ENCODE data around the gene CTIF. TPM values are rescaled to one million over a fixed set of nuclear protein-coding genes. Genes with fewer than 3 reads are reported as not detected.

Gene CTIF
- total RNA-seq, 1 donor, result 65.9 TPM

DNA sequence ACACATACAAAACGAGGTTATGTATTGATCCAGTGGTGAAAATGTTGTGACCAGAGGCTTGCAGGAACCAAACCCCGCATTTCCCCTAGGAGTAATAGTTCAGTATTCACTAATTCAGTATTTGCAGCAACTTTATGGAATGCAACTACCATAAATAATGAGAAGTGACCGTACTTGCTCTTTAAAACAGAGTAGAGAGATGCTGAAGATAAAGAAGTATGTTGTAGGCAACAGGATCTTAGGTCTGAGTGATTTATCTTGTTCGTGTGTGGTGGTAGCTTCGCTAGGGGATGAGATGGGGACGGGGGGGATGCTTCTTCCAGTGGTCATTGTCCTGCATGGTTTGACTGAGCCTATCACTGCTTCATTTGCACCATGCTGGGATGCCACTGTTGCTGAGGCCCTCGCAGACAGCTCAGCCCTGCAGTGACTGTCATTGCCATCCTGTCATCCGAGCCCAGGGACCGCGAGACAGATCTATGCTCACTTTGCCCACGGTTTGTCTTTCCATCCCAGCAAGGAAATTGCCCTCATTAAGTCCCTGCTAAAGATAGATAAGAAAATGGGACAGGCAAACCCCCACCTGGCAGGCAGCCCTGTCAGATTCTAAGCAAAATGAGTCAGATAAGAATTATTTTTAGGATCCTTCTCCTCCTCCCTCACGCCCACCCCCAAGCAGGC, 181.3 kb downstream of the CTIF start:
- Histone ChIP-seq H3K27ac (ENCODE audit: low read depth, low read length) (peak overlapping the region; percentile 57), H3K4me2 (ENCODE audit: insufficient read depth, low read length) (peak overlapping the region; percentile 18)

DNA sequence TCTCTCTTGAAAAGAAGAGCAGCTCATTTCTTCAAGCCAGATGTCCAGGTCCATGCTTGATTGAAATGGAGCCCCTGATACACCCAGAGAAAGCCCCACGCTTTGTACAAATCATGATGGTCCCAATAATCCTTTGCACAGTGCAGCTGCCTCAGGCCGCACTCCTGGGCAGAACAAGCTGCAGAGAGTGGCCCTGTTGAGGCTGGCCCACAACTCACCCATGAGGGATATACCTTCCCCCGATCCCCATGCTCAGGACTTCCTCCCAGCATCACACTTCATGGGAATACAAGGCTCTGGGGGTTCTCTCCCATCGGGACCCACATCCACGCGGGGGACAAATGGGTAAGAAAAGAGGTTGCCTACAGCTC, 181.8 kb downstream of the CTIF start:
- Histone ChIP-seq H4K20me1 (ENCODE audit: insufficient read depth, low read length) (no peaks in the 10 kb centered on the region), H3K36me3 (ENCODE audit: insufficient read depth, low read length) (peaks cover 17% of the 10 kb centered on the region), H3K27ac (ENCODE audit: low read depth, low read length) (peak overlapping the region; percentile 55), H3K4me1 (ENCODE audit: insufficient read depth, low read length) (peaks cover 35% of the 10 kb centered on the region), H2AFZ (ENCODE audit: low read length) (no peak overlapping the region), H3K4me3 (ENCODE audit: insufficient read depth, low read length) (no peak overlapping the region), H3K79me2 (ENCODE audit: insufficient read depth, low read length) (peaks cover 7% of the 10 kb centered on the region), H3K27me3 (ENCODE audit: insufficient read depth, low read length) (no peaks in the 10 kb centered on the region), H3K9me3 (ENCODE audit: low read depth, low read length) (peaks cover 2% of the 10 kb centered on the region), H3K4me2 (ENCODE audit: insufficient read depth, low read length) (peak overlapping the region; percentile 18)
- no peak for DNase-seq (ENCODE audit: insufficient read length, low spot score, missing footprints)
- TF ChIP-seq, protein P1, sequence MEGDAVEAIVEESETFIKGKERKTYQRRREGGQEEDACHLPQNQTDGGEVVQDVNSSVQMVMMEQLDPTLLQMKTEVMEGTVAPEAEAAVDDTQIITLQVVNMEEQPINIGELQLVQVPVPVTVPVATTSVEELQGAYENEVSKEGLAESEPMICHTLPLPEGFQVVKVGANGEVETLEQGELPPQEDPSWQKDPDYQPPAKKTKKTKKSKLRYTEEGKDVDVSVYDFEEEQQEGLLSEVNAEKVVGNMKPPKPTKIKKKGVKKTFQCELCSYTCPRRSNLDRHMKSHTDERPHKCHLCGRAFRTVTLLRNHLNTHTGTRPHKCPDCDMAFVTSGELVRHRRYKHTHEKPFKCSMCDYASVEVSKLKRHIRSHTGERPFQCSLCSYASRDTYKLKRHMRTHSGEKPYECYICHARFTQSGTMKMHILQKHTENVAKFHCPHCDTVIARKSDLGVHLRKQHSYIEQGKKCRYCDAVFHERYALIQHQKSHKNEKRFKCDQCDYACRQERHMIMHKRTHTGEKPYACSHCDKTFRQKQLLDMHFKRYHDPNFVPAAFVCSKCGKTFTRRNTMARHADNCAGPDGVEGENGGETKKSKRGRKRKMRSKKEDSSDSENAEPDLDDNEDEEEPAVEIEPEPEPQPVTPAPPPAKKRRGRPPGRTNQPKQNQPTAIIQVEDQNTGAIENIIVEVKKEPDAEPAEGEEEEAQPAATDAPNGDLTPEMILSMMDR (IDR thresholded peaks at IDR 0.05; ENCODE audit: extremely low read depth, low read depth, low read length), result no peak

More for the DNA sequence above, 181.3 kb downstream of the CTIF start:
- Histone ChIP-seq H3K9me3 (ENCODE audit: low read depth, low read length) (peaks cover 2% of the 10 kb centered on the region), H3K27me3 (ENCODE audit: insufficient read depth, low read length) (no peaks in the 10 kb centered on the region), H3K4me1 (ENCODE audit: insufficient read depth, low read length) (peaks cover 35% of the 10 kb centered on the region), H4K20me1 (ENCODE audit: insufficient read depth, low read length) (no peaks in the 10 kb centered on the region), H3K36me3 (ENCODE audit: insufficient read depth, low read length) (peaks cover 17% of the 10 kb centered on the region), H2AFZ (ENCODE audit: low read length) (no peak overlapping the region), H3K79me2 (ENCODE audit: insufficient read depth, low read length) (peaks cover 7% of the 10 kb centered on the region), H3K4me3 (ENCODE audit: insufficient read depth, low read length) (no peak overlapping the region)
- TF ChIP-seq, protein P1 (IDR thresholded peaks at IDR 0.05; ENCODE audit: extremely low read depth, low read depth, low read length), result no peak
- DNase-seq (ENCODE audit: insufficient read length, low spot score, missing footprints), result peak; percentile 92

DNA sequence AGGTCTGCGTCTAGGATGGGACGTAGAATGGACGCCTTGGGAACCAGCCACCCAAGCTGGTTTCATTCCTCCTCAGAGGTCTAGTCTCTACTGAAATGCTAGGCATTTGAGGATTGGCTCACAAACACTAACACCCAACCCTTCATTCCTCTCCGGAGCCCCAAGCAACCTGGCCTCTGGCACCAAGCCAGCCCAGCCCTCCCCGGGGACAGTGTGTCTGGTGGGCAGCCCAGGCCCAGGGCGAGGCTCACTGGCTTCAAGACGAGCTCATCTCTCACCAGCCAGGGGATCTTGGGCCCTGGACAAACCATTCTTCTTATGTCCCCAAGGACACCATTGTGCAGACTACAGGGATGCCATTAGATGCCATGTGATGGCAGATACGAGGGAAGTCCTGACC, 182.5 kb downstream of the CTIF start:
- peaks cover 17% of the 10 kb centered on the region for H3K36me3 ChIP-seq (ENCODE audit: insufficient read depth, low read length)
- H3K27ac ChIP-seq (ENCODE audit: low read depth, low read length), result peak overlapping the region; percentile 55

DNA sequence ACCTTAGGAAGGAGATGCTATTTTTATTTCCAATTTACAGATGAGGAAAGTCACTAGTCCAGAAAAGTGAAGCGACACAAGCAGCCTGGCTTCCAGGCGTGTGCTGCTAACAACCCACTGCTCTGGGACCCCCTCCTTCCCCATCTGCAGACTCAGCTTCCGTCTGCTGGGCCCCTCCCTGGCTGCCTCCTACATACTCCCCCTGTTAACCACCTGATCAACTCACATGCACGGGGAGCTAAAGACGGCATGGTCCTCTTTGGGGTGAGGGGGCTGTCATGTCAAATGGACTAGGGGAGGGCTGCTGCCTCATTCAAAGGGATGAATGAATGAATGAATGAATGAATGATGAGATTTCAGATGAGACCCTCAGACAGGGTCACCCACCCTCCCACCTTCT, 184.2 kb downstream of the CTIF start:
- Histone ChIP-seq H3K27me3 (ENCODE audit: insufficient read depth, low read length) (no peaks in the 10 kb centered on the region), H3K4me1 (ENCODE audit: insufficient read depth, low read length) (peaks cover 43% of the 10 kb centered on the region), H3K4me2 (ENCODE audit: insufficient read depth, low read length) (no peak overlapping the region), H3K9me3 (ENCODE audit: low read depth, low read length) (peaks cover 14% of the 10 kb centered on the region), H2AFZ (ENCODE audit: low read length) (no peak overlapping the region), H4K20me1 (ENCODE audit: insufficient read depth, low read length) (no peaks in the 10 kb centered on the region), H3K79me2 (ENCODE audit: insufficient read depth, low read length) (peaks cover 3% of the 10 kb centered on the region), H3K27ac (ENCODE audit: low read depth, low read length) (no peak overlapping the region), H3K36me3 (ENCODE audit: insufficient read depth, low read length) (peaks cover 26% of the 10 kb centered on the region), H3K4me3 (ENCODE audit: insufficient read depth, low read length) (no peak overlapping the region)
- DNase-seq (ENCODE audit: insufficient read length, low spot score, missing footprints), result no peak
- TF ChIP-seq, protein P1 (IDR thresholded peaks at IDR 0.05; ENCODE audit: extremely low read depth, low read depth, low read length), result no peak

More for the DNA sequence above, 182.5 kb downstream of the CTIF start:
- no peak overlapping the region for H2AFZ ChIP-seq (ENCODE audit: low read length)
- peaks cover 2% of the 10 kb centered on the region for H3K9me3 ChIP-seq (ENCODE audit: low read depth, low read length)
- peaks cover 35% of the 10 kb centered on the region for H3K4me1 ChIP-seq (ENCODE audit: insufficient read depth, low read length)
- H3K79me2 ChIP-seq (ENCODE audit: insufficient read depth, low read length), result peaks cover 3% of the 10 kb centered on the region
- no peaks in the 10 kb centered on the region for H3K27me3 ChIP-seq (ENCODE audit: insufficient read depth, low read length)
- TF ChIP-seq, protein P1 (IDR thresholded peaks at IDR 0.05; ENCODE audit: extremely low read depth, low read depth, low read length), result no peak
- peak overlapping the region; percentile 18 for H3K4me2 ChIP-seq (ENCODE audit: insufficient read depth, low read length)
- DNase-seq (ENCODE audit: insufficient read length, low spot score, missing footprints), result no peak
- no peak overlapping the region for H3K4me3 ChIP-seq (ENCODE audit: insufficient read depth, low read length)
- H4K20me1 ChIP-seq (ENCODE audit: insufficient read depth, low read length), result no peaks in the 10 kb centered on the region
